HL-60/S4 treated with retinoic acid at 250 ng/mL for 4 days and 3 days (cell line): ENCODE results near the gene MYL12B.

Experiments used
- in situ Hi-C: fragments of 300-500 bp; cut with MboI; formaldehyde crosslinking; loops from 2 replicates; pipeline ENCODE4 v1.7.0; 2022; ENCODE audit warnings: low sequenced_read_pairs

Gene MYL12B

GRCh38 chr18:3257627-3258120 is 4.3 kb upstream of the MYL12B start:
- in situ Hi-C loops = no loop called here

- in situ Hi-C loops = no loop called here
Measured at GRCh38 chr18:3260995-3261372, 949 bp upstream of the MYL12B start.

DNA sequence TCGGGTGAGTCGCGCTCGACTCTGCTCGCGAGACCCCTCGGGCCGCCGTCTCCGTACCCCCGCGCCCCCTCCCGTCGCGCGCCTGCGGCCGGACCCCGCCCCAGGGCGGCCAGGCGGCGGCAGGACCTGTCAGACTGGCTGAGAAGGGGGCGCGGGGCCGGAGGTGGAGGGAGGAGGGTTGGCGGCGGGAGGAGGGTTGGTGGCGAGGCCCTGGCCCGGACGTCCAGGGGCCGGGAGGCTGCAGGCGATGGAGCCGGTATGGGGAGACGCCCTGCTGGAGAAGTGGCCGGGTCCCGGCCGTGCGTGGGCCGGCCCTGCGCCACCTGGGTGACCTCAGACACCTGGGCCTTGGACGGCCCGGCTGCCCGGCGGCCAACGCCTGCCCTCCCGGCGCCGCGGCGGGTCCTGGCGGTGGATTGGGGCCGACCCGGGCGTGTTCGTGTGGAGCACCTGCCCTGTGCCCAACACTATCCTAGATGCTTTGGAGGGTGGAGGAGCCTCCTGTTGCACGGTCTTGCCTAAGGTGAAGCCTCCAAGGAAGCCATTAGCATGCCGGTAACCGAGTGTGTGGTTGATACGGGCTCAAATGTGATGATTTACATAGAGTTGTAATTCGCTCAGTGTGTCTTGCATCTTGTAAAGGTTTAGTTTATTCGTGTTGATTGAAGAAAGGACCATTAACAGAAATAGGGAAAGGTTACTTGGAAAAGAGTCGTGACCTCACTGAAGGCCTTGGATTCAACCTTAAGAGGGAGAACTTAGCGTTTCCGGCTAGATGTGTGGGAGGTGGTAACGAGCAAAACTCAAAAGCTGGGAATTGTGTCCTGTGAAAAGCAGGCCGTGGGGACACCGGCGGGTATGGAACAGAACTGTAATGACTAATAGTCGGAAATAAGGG is 550 bp downstream of the MYL12B start:
- in situ Hi-C loops = no loop called here

- in situ Hi-C loops = no loop called here
Measured at GRCh38 chr18:3263132-3263700, 1.3 kb downstream of the MYL12B start.

DNA sequence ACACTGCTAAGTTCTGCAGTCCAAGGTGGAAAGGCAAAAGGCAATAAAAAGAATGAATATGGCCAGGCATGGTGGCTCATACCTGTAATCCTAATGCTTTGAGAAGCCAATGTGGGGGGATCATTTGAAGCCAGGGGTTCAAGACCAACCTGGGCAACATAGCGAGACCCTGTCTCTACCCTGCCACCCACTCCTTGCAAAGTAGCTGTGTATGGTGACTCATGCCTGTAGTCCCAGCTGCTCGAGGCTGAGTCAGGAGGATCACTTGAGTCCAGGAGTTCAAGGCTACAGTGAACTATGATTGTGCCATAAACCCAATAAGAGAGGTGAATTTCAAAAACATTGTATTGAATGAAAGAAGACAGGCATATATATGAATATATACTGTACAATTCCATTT is 2.4 kb downstream of the MYL12B start:
- in situ Hi-C loops = no loop called here

GRCh38 chr18:3265564-3266033 is 3.7 kb downstream of the MYL12B start:
- in situ Hi-C loops = no loop called here

GRCh38 chr18:3266062-3266608 is 4.2 kb downstream of the MYL12B start:
- in situ Hi-C loops = no loop called here

GRCh38 chr18:3268306-3268705 is 6.4 kb downstream of the MYL12B start:
- in situ Hi-C loops = no loop called here

DNA sequence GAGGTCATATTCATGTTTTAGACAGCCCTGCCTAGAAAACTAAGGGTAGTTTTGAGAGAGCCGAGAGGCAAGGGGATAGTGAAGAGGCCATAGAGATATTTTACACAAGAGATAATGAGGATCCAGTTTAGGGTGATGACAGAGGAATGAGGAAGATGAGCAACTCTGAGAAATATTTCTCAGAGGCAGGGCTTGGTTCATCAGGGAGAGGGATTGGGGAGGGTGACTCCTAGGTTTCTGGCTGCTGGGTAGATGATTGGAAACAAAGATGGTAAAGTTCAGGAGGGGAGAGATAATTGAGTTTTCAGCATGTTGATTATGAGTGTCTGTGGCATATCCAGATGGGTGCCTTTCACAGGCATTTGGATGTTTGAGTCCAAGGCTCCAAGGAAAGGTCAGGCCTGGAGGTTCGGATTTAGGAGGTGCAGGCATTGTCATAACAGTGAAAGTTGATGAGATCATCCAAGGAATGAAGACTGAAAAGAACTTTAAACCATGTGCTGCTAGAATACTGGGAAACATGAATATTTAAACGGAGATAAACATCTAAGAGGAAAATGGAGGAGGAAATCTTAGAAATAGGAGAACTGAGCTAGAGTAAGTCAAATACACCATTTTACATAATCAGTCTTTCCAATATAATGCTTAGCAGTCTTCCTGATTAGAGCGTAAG is 7.4 kb downstream of the MYL12B start:
- in situ Hi-C loops = no loop called here

DNA sequence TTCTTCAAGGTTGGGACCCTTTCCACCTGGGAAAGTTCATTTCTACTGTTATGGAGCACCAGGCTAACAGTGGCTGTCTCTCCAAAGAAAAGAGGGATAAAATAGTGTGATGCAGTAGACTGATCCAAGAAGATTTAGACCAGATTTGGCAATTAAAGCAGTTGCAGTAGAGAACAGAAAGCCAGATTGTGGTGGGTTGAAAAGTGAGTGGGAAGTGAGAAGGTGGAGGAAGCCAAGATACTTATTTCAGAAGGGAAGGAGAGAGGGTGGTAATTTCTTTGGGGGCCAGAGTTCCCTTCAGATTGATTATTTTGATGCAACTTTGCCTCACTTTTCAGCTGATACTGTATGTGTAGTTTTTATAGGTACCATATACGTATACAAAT is 8.0 kb downstream of the MYL12B start:
- in situ Hi-C loops = no loop called here

- in situ Hi-C loops = no loop called here
Measured at GRCh38 chr18:3273042-3273441, 11.1 kb downstream of the MYL12B start.

DNA sequence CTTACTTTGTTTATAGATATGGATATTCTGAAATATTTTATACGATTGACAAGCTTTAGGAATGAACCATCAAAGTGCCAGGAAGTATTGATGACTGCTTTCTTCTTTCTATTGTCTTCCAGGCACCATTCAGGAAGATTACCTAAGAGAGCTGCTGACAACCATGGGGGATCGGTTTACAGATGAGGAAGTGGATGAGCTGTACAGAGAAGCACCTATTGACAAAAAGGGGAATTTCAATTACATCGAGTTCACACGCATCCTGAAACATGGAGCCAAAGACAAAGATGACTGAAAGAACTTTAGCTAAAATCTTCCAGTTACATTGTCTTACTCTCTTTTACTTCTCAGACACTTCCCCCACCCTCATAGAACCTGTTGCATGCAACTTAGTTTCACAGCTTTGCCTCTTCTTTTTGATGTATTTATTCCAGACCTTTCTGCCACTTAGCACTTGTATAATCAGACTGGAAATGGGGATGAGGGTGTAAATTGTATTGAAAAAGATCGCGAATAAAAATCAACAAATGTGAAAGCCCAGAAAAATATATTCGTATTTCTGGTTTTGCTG is 15.8 kb downstream of the MYL12B start:
- in situ Hi-C loops = loop anchor here (25.0 kb wide), 2 partner anchors 185 to 710 kb away; partner anchors contain the start of gene TGIF1

- in situ Hi-C loops = loop anchor here (10.0 to 25.0 kb wide), 4 partner anchors 183 to 708 kb away; partner anchors contain the start of gene TGIF1
Measured at GRCh38 chr18:3279201-3280185, 17.6 kb downstream of the MYL12B start.

- in situ Hi-C loops = loop anchor here (10.0 to 25.0 kb wide), 4 partner anchors 181 to 706 kb away; partner anchors contain the start of gene TGIF1
Measured at GRCh38 chr18:3281456-3282400, 19.8 kb downstream of the MYL12B start.

GRCh38 chr18:3283253-3283863 is 21.4 kb downstream of the MYL12B start:
- in situ Hi-C loops = loop anchor here (10.0 to 25.0 kb wide), 4 partner anchors 179 to 704 kb away; partner anchors contain the start of gene TGIF1

GRCh38 chr18:3283908-3284307 is 22.0 kb downstream of the MYL12B start:
- in situ Hi-C loops = loop anchor here (10.0 to 25.0 kb wide), 4 partner anchors 178 to 703 kb away; partner anchors contain the start of gene TGIF1

DNA sequence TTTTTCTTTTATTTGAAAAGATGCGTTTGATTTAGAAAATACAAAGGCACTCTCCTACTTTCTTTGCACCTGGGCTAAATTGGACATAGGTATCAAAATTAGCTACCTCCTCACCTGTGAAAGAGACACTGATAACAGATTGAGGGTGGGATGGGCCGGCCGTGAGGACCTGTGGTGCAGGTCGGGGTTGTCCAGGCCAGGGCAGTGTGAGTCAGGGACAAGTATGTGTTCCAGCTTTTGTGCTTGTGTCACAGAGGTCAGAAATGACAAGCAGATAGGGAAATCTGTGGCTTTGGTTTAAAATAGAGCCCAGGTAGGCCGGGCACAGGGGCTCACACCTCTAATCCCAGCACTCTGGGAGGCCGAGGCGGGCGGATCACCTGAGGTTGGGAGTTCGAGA is 22.6 kb downstream of the MYL12B start:
- in situ Hi-C loops = loop anchor here (10.0 to 25.0 kb wide), 4 partner anchors 178 to 703 kb away; partner anchors contain the start of gene TGIF1

- in situ Hi-C loops = loop anchor here (10.0 to 25.0 kb wide), 4 partner anchors 176 to 701 kb away; partner anchors contain the start of gene TGIF1
Measured at GRCh38 chr18:3286159-3286558, 24.2 kb downstream of the MYL12B start.
